NCI-H1048 (cell line): ENCODE measurements around the gene FAM185A.
"Not testable (repeated sequence)": the region's sequence is repeated elsewhere in the genome, so short reads cannot be mapped to it uniquely, and the experiment has no call there.

Source experiments
- DNase-seq: peaks from one replicate; lab custom pipeline; 2025; lab: John Stamatoyannopoulos, UW

Gene FAM185A

GRCh38 chr7:102830197-102830596, 81.4 kb downstream of the FAM185A start:
- DNase-seq, result no peak

GRCh38 chr7:102832674-102833073, 83.9 kb downstream of the FAM185A start:
- DNase-seq, result no peak

- DNase-seq, result no peak
These were observed 84.5 kb downstream of the FAM185A start for GRCh38 chr7:102833343-102833742.

GRCh38 chr7:102834466-102834865, 85.7 kb downstream of the FAM185A start:
- DNase-seq, result no peak

GRCh38 chr7:102834999-102835398, 86.2 kb downstream of the FAM185A start:
- DNase-seq, result no peak

GRCh38 chr7:102836191-102836919, 87.6 kb downstream of the FAM185A start:
- no peak for DNase-seq

- DNase-seq, result no peak
These were observed 88.2 kb downstream of the FAM185A start for GRCh38 chr7:102836977-102837376.

GRCh38 chr7:102837802-102838201, 89.0 kb downstream of the FAM185A start:
- no peak for DNase-seq

- not testable (repeated sequence) for DNase-seq
These were observed 89.8 kb downstream of the FAM185A start for GRCh38 chr7:102838572-102839101.

- DNase-seq, result no peak
These were observed 91.6 kb downstream of the FAM185A start for GRCh38 chr7:102840404-102840803.

GRCh38 chr7:102841290-102841689, 92.5 kb downstream of the FAM185A start:
- DNase-seq, result no peak

GRCh38 chr7:102842284-102842683, 93.5 kb downstream of the FAM185A start:
- DNase-seq, result no peak

- DNase-seq, result no peak
These were observed 95.1 kb downstream of the FAM185A start for GRCh38 chr7:102843850-102844249.

- DNase-seq, result no peak
These were observed 96.5 kb downstream of the FAM185A start for GRCh38 chr7:102845346-102845745.

- no peak for DNase-seq
These were observed 100.3 kb downstream of the FAM185A start for GRCh38 chr7:102849079-102849478.

- no peak for DNase-seq
These were observed 100.7 kb downstream of the FAM185A start for GRCh38 chr7:102849538-102849937.

- DNase-seq, result no peak
These were observed 107.2 kb downstream of the FAM185A start for GRCh38 chr7:102856036-102856435.
